ENCODE data around the gene BMERB1. TPM values are rescaled to one million over a fixed set of nuclear protein-coding genes. Genes with fewer than 3 reads are reported as not detected.

BMERB1 gene
- polyA plus RNA-seq, 1 of the 3 experiments (the other 2 are of a cell fraction) = 33.9 TPM

- CTCF ChIA-PET = interaction anchor here (1.0 kb wide), 1 partner anchor 20 kb away, joined by 4 read pairs; no protein-coding TSS in a partner anchor
- no peak overlapping the region for H3K4me3 ChIP-seq (ENCODE audit: low read depth in 2 of 2, low read length in 1 of 2)
- H4K20me1 ChIP-seq (ENCODE audit: insufficient read depth) = no peaks in the 10 kb centered on the region
- peaks cover 23% of the 10 kb centered on the region for H3F3A ChIP-seq (replicated peaks; ENCODE audit: insufficient read depth)
- no peaks in the 10 kb centered on the region for H3K79me2 ChIP-seq (ENCODE audit: insufficient read depth)
- H3K36me3 ChIP-seq (replicated peaks in 1 of 2; ENCODE audit: control insufficient read depth in 1 of 2, insufficient read depth in 2 of 2, low read length in 1 of 2) = peaks cover 43 to 58% of the 10 kb centered on the region in 2 experiments
- H2AFZ ChIP-seq (ENCODE audit: low read depth) = no peak overlapping the region
- 93% methylated on average over 6 of the region's 6 CpGs for WGBS (ENCODE audit: low lambda C conversion rate)
- no peaks in the 10 kb centered on the region for H3K27me3 ChIP-seq (ENCODE audit: insufficient read depth)
- POLR2A ChIA-PET = no interaction called here
- no peak overlapping the region for H3K27ac ChIP-seq (ENCODE audit: low read depth in 2 of 2, low read length in 1 of 2)
- no peak overlapping the region for H3K4me2 ChIP-seq
- no peak overlapping the region for H3K9ac ChIP-seq
- no peak for DNase-seq
- no peaks in the 10 kb centered on the region for H3K9me3 ChIP-seq
- TF ChIP-seq MEF2A (IDR thresholded peaks at IDR 0.05; ENCODE audit: borderline replicate concordance, low read depth) (no peak), JUND (IDR thresholded peaks at IDR 0.05) (no peak), RXRA (IDR thresholded peaks at IDR 0.05; ENCODE audit: borderline replicate concordance, low read depth) (no peak), EP300 (IDR thresholded peaks at IDR 0.05; ENCODE audit: borderline replicate concordance in 1 of 2, low read depth in 1 of 2, low read length in 1 of 2) (no peak), USF2 (IDR thresholded peaks at IDR 0.05; ENCODE audit: borderline replicate concordance, low read depth, low read length) (no peak), CTCF (IDR thresholded peaks at IDR 0.05) (no peak), NFIC (IDR thresholded peaks at IDR 0.05; ENCODE audit: borderline replicate concordance) (no peak), GABPA (IDR thresholded peaks at IDR 0.05; ENCODE audit: low read depth) (no peak), FOSL2 (IDR thresholded peaks at IDR 0.05; ENCODE audit: borderline replicate concordance, low read depth) (no peak), POLR2AphosphoS5 (IDR thresholded peaks at IDR 0.05; ENCODE audit: low read depth, low read length) (no peak), FOXJ3 (CRISPR knock-in tag; IDR thresholded peaks at IDR 0.05) (no peak), GATA2 (CRISPR knock-in tag; IDR thresholded peaks at IDR 0.05) (no peak), TAF1 (IDR thresholded peaks at IDR 0.05; ENCODE audit: borderline replicate concordance, low read depth, low read length) (no peak), SMC3 (IDR thresholded peaks at IDR 0.05; ENCODE audit: low read depth, low read length) (no peak), RCOR1 (IDR thresholded peaks at IDR 0.05; ENCODE audit: low read length) (no peak), YY1 (IDR thresholded peaks at IDR 0.05; ENCODE audit: low read depth) (no peak), SIN3A (IDR thresholded peaks at IDR 0.05; ENCODE audit: borderline replicate concordance, low read depth, low read length) (no peak)
- TF ChIP-seq, protein P1, sequence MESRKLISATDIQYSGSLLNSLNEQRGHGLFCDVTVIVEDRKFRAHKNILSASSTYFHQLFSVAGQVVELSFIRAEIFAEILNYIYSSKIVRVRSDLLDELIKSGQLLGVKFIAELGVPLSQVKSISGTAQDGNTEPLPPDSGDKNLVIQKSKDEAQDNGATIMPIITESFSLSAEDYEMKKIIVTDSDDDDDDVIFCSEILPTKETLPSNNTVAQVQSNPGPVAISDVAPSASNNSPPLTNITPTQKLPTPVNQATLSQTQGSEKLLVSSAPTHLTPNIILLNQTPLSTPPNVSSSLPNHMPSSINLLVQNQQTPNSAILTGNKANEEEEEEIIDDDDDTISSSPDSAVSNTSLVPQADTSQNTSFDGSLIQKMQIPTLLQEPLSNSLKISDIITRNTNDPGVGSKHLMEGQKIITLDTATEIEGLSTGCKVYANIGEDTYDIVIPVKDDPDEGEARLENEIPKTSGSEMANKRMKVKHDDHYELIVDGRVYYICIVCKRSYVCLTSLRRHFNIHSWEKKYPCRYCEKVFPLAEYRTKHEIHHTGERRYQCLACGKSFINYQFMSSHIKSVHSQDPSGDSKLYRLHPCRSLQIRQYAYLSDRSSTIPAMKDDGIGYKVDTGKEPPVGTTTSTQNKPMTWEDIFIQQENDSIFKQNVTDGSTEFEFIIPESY (IDR thresholded peaks at IDR 0.05; ENCODE audit: borderline replicate concordance, low read depth) = no peak
- TF ChIP-seq, protein P2, sequence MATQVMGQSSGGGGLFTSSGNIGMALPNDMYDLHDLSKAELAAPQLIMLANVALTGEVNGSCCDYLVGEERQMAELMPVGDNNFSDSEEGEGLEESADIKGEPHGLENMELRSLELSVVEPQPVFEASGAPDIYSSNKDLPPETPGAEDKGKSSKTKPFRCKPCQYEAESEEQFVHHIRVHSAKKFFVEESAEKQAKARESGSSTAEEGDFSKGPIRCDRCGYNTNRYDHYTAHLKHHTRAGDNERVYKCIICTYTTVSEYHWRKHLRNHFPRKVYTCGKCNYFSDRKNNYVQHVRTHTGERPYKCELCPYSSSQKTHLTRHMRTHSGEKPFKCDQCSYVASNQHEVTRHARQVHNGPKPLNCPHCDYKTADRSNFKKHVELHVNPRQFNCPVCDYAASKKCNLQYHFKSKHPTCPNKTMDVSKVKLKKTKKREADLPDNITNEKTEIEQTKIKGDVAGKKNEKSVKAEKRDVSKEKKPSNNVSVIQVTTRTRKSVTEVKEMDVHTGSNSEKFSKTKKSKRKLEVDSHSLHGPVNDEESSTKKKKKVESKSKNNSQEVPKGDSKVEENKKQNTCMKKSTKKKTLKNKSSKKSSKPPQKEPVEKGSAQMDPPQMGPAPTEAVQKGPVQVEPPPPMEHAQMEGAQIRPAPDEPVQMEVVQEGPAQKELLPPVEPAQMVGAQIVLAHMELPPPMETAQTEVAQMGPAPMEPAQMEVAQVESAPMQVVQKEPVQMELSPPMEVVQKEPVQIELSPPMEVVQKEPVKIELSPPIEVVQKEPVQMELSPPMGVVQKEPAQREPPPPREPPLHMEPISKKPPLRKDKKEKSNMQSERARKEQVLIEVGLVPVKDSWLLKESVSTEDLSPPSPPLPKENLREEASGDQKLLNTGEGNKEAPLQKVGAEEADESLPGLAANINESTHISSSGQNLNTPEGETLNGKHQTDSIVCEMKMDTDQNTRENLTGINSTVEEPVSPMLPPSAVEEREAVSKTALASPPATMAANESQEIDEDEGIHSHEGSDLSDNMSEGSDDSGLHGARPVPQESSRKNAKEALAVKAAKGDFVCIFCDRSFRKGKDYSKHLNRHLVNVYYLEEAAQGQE (IDR thresholded peaks at IDR 0.05; ENCODE audit: low read depth, low read length) = no peak
- H3K9me2 ChIP-seq = no peaks in the 10 kb centered on the region
- H3K4me1 ChIP-seq (ENCODE audit: control insufficient read depth in 1 of 2, insufficient read depth in 2 of 2, low read depth in 1 of 2, low read length in 1 of 2) = peaks cover 2 to 6% of the 10 kb centered on the region in 2 experiments; a peak in 2 of 4 replicates
Measured at GRCh38 chr16:15594711-15595320, 160.4 kb downstream of the BMERB1 start.
